PC-9 (cell line): ENCODE results near the gene ZBTB43. TPM values are rescaled to one million over a fixed set of nuclear protein-coding genes. Genes with fewer than 3 reads are reported as not detected.

Source experiments
- BruUV-seq: library from RNA; stranded (reverse); fragments of 400-500 nt; replicated peaks from 2 replicates; lab custom pipeline; 2021; lab: Mats Ljungman, UMichigan
- CTCF ChIA-PET: fragments of 300-600 bp; sonication (Branson Sonifier 250); formaldehyde crosslinking; loops from one replicate; lab custom pipeline; 2022; ENCODE audit warnings: antibody characterized with exemption; lab: Charles Lee
- POLR2A ChIA-PET: fragments of 300-600 bp; sonication (Branson Sonifier 250); formaldehyde crosslinking; loops from one replicate; lab custom pipeline; 2022; ENCODE audit warnings: antibody characterized with exemption; ENCODE audit not compliant: unreplicated experiment; lab: Charles Lee
- DNase-seq, 2 experiments: peaks; one replicate each; pipeline versions ENCODE4 v3.0.0 to v3.0.0-alpha.2; 2015 to 2022; ENCODE audit warnings: mixed read lengths in 1 of 2
- H2AFZ ChIP-seq: fragments of 200-600 bp; sonication (generic); 2 replicates; pipeline ENCODE4 v1.8.1; 2017; ENCODE audit warnings: antibody characterized with exemption
- H3F3A ChIP-seq: fragments of 200-600 bp; sonication (generic); 2 replicates; pipeline ENCODE4 v1.8.1; 2017; ENCODE audit warnings: antibody characterized with exemption, mild to moderate bottlenecking, low read depth; ENCODE audit not compliant: insufficient read depth
- H3K27ac ChIP-seq: fragments of 200-600 bp; sonication (generic); 2 replicates; pipeline ENCODE4 v1.6.1; 2016; ENCODE audit warnings: mixed run types
- H3K27me3 ChIP-seq: fragments of 200-600 bp; sonication (generic); 2 replicates; pipeline ENCODE4 v1.6.1; 2016; ENCODE audit warnings: low read depth, mixed run types; ENCODE audit not compliant: insufficient read depth
- H3K36me3 ChIP-seq: fragments of 200-600 bp; sonication (generic); 2 replicates; pipeline ENCODE4 v1.6.1; 2016; ENCODE audit warnings: low read depth, mixed run types
- H3K4me1 ChIP-seq: fragments of 200-600 bp; sonication (generic); replicated peaks from 2 replicates; pipeline ENCODE4 v1.6.1; 2016; ENCODE audit warnings: mixed run types; ENCODE audit not compliant: insufficient read depth
- H3K4me2 ChIP-seq: fragments of 200-600 bp; sonication (generic); 2 replicates; pipeline ENCODE4 v1.6.1; 2017; ENCODE audit warnings: mixed run types
- H3K4me3 ChIP-seq: fragments of 200-600 bp; sonication (generic); 2 replicates; pipeline ENCODE4 v1.6.1; 2016; ENCODE audit warnings: mixed run types
- H3K79me2 ChIP-seq: fragments of 200-600 bp; sonication (generic); 2 replicates; pipeline ENCODE4 v1.6.1; 2017; ENCODE audit warnings: low read depth, mixed run types
- H3K9me2 ChIP-seq: fragments of 200-600 bp; sonication (generic); 2 replicates; pipeline ENCODE4 v1.8.1; 2017; ENCODE audit warnings: mild to moderate bottlenecking; ENCODE audit not compliant: insufficient read depth
- H3K9me3 ChIP-seq: fragments of 200-600 bp; sonication (generic); 2 replicates; pipeline ENCODE4 v1.8.1; 2016; ENCODE audit warnings: low read depth; ENCODE audit not compliant: insufficient read depth
- H4K20me1 ChIP-seq: fragments of 200-600 bp; sonication (generic); 2 replicates; pipeline ENCODE4 v1.8.1; 2017; ENCODE audit not compliant: insufficient read depth
- EZH2 ChIP-seq: fragments of 200-600 bp; sonication (generic); IDR thresholded peaks from 2 replicates; pipeline ENCODE4 v1.8.0; 2017; ENCODE audit warnings: antibody characterized with exemption, low read depth
- intact Hi-C: fragments of 100-400 bp; cut with micrococcal nuclease; formaldehyde crosslinking; loops from one replicate; pipeline ENCODE4 v1.10.0; 2022; ENCODE audit not compliant: unreplicated experiment
- total RNA-seq: library from RNA; stranded (reverse); gene quantifications from 2 replicates; pipeline ENCODE4 v1.2.3, GENCODE V29; 2021
- TF ChIP-seq, protein P1 (sequence below): fragments of 200-600 bp; sonication (generic); conservative IDR thresholded peaks from 2 replicates; pipeline ENCODE4 v1.6.1; 2017; ENCODE audit warnings: mixed run types, antibody characterized with exemption, mild to moderate bottlenecking, moderate library complexity

The ZBTB43 gene
- total RNA-seq, 1 experiment from 2014 or later = 18.4 TPM

DNA sequence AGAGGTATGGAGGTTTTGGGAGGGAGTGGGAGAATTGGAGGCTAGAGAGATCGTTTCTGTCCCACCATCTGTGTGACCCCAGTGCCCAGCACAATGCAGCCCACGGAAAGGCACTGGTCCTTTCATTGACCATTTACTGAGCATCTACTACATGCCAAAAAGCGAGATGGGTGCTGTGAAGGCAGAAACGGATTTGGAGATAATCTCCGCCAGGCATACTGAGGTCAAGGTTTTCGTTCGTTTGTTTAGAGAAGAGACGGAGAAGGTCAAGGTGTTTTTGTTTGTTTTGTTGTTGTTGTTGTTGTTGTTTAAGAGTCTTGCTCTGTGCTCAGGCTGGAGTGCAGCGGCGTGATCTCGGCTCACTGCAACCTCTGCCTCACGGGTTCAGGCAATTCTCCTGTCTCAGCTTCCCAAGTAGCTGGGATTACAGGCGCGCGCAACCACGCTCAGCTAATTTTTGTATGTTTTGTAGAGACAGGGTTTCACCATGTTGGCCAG is 593 bp upstream of the ZBTB43 start:
- Histone ChIP-seq H3K9me2 (no peaks in the 10 kb centered on the region), H3K9me3 (no peaks in the 10 kb centered on the region), H3K79me2 (peaks cover 42% of the 10 kb centered on the region), H4K20me1 (peaks cover 32% of the 10 kb centered on the region), H2AFZ (peak overlapping the region; percentile 93), H3K27me3 (no peaks in the 10 kb centered on the region), H3K4me1 (peaks cover 52% of the 10 kb centered on the region), H3K36me3 (0 out of 2 replicates have a peak, but pooled peaks cover 1% of the 10 kb centered on the region), H3K4me2 (peak overlapping the region; percentile 96), H3F3A (peaks cover 41% of the 10 kb centered on the region), H3K27ac (peak overlapping the region; percentile 87), H3K4me3 (peak overlapping the region; percentile 80)
- TSS peak; percentile 93 for BruUV-seq
- ChIA-PET CTCF (interaction anchor here (0.6 to 1.0 kb wide), 2 partner anchors 56 to 444 kb away, joined by 5 read pairs; partner anchors contain the start of gene ZBTB34), POLR2A (interaction anchor here (0.7 kb wide), 2 partner anchors 44 to 101 kb away, joined by 3 to 4 read pairs; no protein-coding TSS in a partner anchor)
- no peak for DNase-seq
- TF ChIP-seq EZH2 = no peak
- TF ChIP-seq, protein P1, sequence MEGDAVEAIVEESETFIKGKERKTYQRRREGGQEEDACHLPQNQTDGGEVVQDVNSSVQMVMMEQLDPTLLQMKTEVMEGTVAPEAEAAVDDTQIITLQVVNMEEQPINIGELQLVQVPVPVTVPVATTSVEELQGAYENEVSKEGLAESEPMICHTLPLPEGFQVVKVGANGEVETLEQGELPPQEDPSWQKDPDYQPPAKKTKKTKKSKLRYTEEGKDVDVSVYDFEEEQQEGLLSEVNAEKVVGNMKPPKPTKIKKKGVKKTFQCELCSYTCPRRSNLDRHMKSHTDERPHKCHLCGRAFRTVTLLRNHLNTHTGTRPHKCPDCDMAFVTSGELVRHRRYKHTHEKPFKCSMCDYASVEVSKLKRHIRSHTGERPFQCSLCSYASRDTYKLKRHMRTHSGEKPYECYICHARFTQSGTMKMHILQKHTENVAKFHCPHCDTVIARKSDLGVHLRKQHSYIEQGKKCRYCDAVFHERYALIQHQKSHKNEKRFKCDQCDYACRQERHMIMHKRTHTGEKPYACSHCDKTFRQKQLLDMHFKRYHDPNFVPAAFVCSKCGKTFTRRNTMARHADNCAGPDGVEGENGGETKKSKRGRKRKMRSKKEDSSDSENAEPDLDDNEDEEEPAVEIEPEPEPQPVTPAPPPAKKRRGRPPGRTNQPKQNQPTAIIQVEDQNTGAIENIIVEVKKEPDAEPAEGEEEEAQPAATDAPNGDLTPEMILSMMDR = no peak
- intact Hi-C loops = no loop called here

DNA sequence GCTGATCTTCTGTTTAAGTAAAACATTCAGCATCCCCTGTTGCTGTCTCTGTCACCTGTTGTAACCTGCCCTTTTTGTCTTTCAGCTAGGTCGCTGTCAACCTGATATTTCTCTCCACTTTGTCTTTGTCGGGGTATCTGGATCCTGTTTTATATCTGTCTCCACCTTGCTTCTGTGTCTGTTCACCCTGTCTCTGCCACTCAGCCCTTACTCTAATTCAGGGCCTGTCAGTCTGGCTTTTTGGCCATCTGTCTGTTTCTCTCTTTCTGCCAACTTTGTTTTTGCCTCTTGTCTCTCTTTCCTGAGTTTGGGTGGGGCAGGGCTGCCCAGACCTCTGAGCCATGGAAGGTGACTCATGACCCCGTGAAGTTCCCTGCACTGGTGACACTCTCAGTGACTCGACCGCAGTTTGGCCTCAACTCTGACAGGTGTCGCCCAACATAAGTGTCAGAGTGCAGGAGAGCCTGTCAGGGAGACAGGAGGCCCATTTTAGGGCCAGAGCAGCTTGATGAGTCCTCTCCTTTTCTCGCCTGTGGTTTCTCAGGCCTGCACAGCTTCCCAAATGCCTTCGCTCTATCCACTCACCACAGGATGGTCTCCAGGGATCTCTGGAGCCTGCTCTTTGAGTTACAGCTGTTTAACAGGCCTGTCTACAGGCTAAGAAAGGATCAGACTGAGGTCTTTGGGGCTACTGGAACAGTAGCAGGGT is 868 bp downstream of the ZBTB43 start:
- H3F3A ChIP-seq = peaks cover 41% of the 10 kb centered on the region
- POLR2A ChIA-PET = no interaction called here
- no peaks in the 10 kb centered on the region for H3K9me3 ChIP-seq
- peaks cover 55% of the 10 kb centered on the region for H3K4me1 ChIP-seq
- BruUV-seq = TSS peak; percentile 61
- H3K4me2 ChIP-seq = peak overlapping the region; percentile 96
- peaks cover 53% of the 10 kb centered on the region for H3K79me2 ChIP-seq
- H3K9me2 ChIP-seq = no peaks in the 10 kb centered on the region
- H3K4me3 ChIP-seq = peak overlapping the region; percentile 80
- TF ChIP-seq, protein P1 = no peak; the same call in 1 of the 2 replicates
- no peak for TF ChIP-seq EZH2
- CTCF ChIA-PET = no interaction called here
- peak overlapping the region; percentile 93; the same call in 1 of the 2 replicates for H2AFZ ChIP-seq
- DNase-seq = peak; percentile 69 to 91
- intact Hi-C loops = no loop called here
- no peaks in the 10 kb centered on the region for H3K27me3 ChIP-seq
- H3K36me3 ChIP-seq = peaks cover 9% of the 10 kb centered on the region; the same call in 1 of the 2 replicates
- peak overlapping the region; percentile 87 for H3K27ac ChIP-seq
- peaks cover 32% of the 10 kb centered on the region for H4K20me1 ChIP-seq

DNA sequence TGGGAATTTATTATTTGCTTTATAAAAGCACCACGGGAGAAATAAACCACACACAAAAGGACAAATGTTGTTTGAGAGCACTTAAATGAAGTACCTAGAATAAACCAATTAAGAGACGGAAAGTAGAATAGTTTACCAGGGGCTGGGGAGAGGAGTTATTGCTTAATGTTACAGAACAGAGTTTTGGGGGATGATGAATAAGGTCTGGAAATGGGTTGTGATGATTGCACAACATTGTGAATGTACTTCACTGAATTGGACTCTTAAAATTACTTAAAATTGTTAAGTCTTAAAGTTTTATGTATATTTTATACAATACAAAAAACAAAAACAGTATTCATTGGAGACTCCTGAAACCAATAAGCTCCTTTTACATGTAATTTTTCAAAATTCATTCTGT is 1.5 kb downstream of the ZBTB43 start:
- Histone ChIP-seq H4K20me1 (peaks cover 32% of the 10 kb centered on the region), H3K4me1 (peaks cover 55% of the 10 kb centered on the region), H3K4me3 (peak overlapping the region; percentile 80), H3K4me2 (peak overlapping the region; percentile 96), H3K27ac (peak overlapping the region; percentile 87), H3K36me3 (peaks cover 11% of the 10 kb centered on the region; the same call in 1 of the 2 replicates), H3F3A (peaks cover 41% of the 10 kb centered on the region), H3K9me2 (no peaks in the 10 kb centered on the region), H3K9me3 (no peaks in the 10 kb centered on the region), H3K79me2 (peaks cover 54% of the 10 kb centered on the region), H3K27me3 (no peaks in the 10 kb centered on the region), H2AFZ (no peak overlapping the region)
- no peak for DNase-seq
- no peak for TF ChIP-seq EZH2
- TF ChIP-seq, protein P1 = no peak
- ChIA-PET CTCF (interaction anchor here (0.6 kb wide), 1 partner anchor 283 kb away, joined by 5 read pairs; no protein-coding TSS in a partner anchor), POLR2A (no interaction called here)
- BruUV-seq = no TSS peak
- intact Hi-C loops = no loop called here
